Panc1 (cell line): Measurements from ENCODE around the gene GNG4. TPM values are rescaled to one million over a fixed set of nuclear protein-coding genes. Genes with fewer than 3 reads are reported as not detected.

ENCODE experiments used
- ATAC-seq: fragments of 200-7000 bp; cut with Tn5 transposase; 2 replicates; pipeline ENCODE4 v1.9.1; 2020; ENCODE audit warnings: mild to moderate bottlenecking, moderate library complexity
- BruUV-seq: library from RNA; stranded (reverse); fragments of 400-500 nt; replicated peaks from 2 replicates; lab custom pipeline; 2021; lab: Mats Ljungman, UMichigan
- CTCF ChIA-PET: fragments of 300-600 bp; sonication (Branson Sonifier 250); formaldehyde crosslinking; loops from one replicate; lab custom pipeline; 2022; ENCODE audit warnings: antibody characterized with exemption; lab: Charles Lee
- POLR2A ChIA-PET: fragments of 300-600 bp; sonication (Branson Sonifier 250); formaldehyde crosslinking; loops from one replicate; lab custom pipeline; 2022; ENCODE audit warnings: antibody characterized with exemption; lab: Charles Lee
- DNase-seq: peaks from one replicate; pipeline ENCODE4 v3.0.0-alpha.2; 2010; ENCODE audit warnings: low read depth, low spot score
- H3K27ac ChIP-seq: 2 replicates; pipeline ENCODE4 v1.5.1; 2011; ENCODE audit warnings: mild to moderate bottlenecking, low read length, inconsistent platforms
- H3K27me3 ChIP-seq: fragments of 200-500 bp; sonication (Bioruptor generic); 2 replicates; pipeline ENCODE4 v1.6.0; 2014; ENCODE audit warnings: low read length, inconsistent platforms; ENCODE audit not compliant: control insufficient read depth, insufficient read depth
- H3K36me3 ChIP-seq: fragments of 200-500 bp; sonication (Bioruptor generic); 2 replicates; pipeline ENCODE4 v1.5.1; 2014; ENCODE audit warnings: inconsistent platforms, mild to moderate bottlenecking, low read length, moderate library complexity; ENCODE audit not compliant: control insufficient read depth, insufficient read depth
- H3K4me1 ChIP-seq: 2 replicates; pipeline ENCODE4 v1.5.1; 2011; ENCODE audit warnings: inconsistent platforms, mild to moderate bottlenecking, low read length, moderate library complexity; ENCODE audit not compliant: control insufficient read depth, insufficient read depth
- H3K4me3 ChIP-seq, 2 experiments: 2 replicates each; pipeline ENCODE4 v1.5.1; 2011 to 2012; ENCODE audit warnings: low read depth in 2 of 2, low read length in 2 of 2, mild to moderate bottlenecking in 2 of 2, inconsistent platforms in 1 of 2, moderate library complexity in 1 of 2
- H3K9me3 ChIP-seq: fragments of 200-500 bp; sonication (Bioruptor generic); 2 replicates; pipeline ENCODE4 v1.5.1; 2014; ENCODE audit warnings: low read depth, mild to moderate bottlenecking, inconsistent platforms, low read length, moderate library complexity; ENCODE audit not compliant: control insufficient read depth, insufficient read depth
- POLR2AphosphoS5 ChIP-seq: IDR thresholded peaks from 2 replicates; pipeline ENCODE4 v1.6.1; 2012; ENCODE audit warnings: mild to moderate bottlenecking, low read depth, low read length, moderate library complexity
- SIN3A ChIP-seq: IDR thresholded peaks from 2 replicates; pipeline ENCODE4 v1.6.1; 2012; ENCODE audit warnings: low read depth, mild to moderate bottlenecking, low read length, moderate library complexity, borderline replicate concordance; ENCODE audit not compliant: insufficient read depth
- TCF7L2 ChIP-seq: IDR thresholded peaks from 2 replicates; pipeline ENCODE4 v1.6.1; 2011; ENCODE audit warnings: mild to moderate bottlenecking, low read depth, low read length, inconsistent platforms
- in situ Hi-C: cut with HindIII; loops from 2 replicates; pipeline ENCODE4 v1.10.0; 2016; ENCODE audit warnings: low sequenced_read_pairs, low pct_unique_long_range_greater_than_20kb
- intact Hi-C: fragments of 100-400 bp; cut with micrococcal nuclease; formaldehyde crosslinking; loops from one replicate; pipeline ENCODE4 v1.10.0; 2022; ENCODE audit not compliant: unreplicated experiment
- total RNA-seq: library from RNA; stranded (reverse); gene quantifications from one replicate; pipeline ENCODE4 v1.2.1, GENCODE V29; 2021; ENCODE audit not compliant: unreplicated experiment
- TF ChIP-seq, protein P1 (sequence below), 2 experiments: IDR thresholded peaks; 2 replicates each; pipeline ENCODE4 v1.6.1; 2011 to 2012; ENCODE audit warnings: low read depth in 2 of 2, control low read depth in 1 of 2, low read length in 1 of 2, mild to moderate bottlenecking in 1 of 2, moderate library complexity in 1 of 2; ENCODE audit not compliant: insufficient read depth in 1 of 2
- TF ChIP-seq, protein P2 (sequence below): fragments of 450-650 bp; IDR thresholded peaks from 2 replicates; pipeline ENCODE4 v1.5.1; 2017; ENCODE audit warnings: mild to moderate bottlenecking

The GNG4 gene
- total RNA-seq, 1 experiment from 2014 or later = 1.1 TPM

DNA sequence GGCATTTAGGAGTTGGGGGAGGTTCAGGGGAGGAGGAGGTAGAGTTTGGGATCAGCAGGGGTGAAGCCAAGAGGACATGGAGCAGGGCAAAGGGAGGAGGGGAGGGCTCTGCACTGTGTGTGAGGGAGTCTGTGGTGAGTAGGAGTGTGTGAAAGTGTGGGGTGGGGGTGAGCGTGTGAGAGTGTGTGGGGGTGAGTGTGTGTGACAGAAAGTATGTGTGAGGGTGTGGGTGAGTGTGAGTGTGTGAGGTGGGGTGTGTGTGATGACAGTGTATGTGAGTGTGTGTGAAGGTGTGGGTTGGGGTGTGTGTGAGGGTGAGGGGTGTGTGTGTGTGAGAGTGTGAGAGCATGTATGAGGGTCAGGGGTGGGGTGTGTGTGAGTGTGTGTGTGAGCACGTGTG is 62.6 kb downstream of the GNG4 start:
- H3K36me3 ChIP-seq = no peaks in the 10 kb centered on the region
- BruUV-seq = no TSS peak
- no peak overlapping the region for H3K4me3 ChIP-seq
- H3K9me3 ChIP-seq = no peaks in the 10 kb centered on the region
- DNase-seq (no peak), ATAC-seq (no peak)
- in situ Hi-C loops (no loop called here), intact Hi-C loops (no loop called here)
- CTCF ChIA-PET = no interaction called here
- peaks cover 7% of the 10 kb centered on the region; the same call in 1 of the 2 replicates for H3K27me3 ChIP-seq
- H3K4me1 ChIP-seq = no peaks in the 10 kb centered on the region
- H3K27ac ChIP-seq = no peak overlapping the region
- TF ChIP-seq, protein P1, sequence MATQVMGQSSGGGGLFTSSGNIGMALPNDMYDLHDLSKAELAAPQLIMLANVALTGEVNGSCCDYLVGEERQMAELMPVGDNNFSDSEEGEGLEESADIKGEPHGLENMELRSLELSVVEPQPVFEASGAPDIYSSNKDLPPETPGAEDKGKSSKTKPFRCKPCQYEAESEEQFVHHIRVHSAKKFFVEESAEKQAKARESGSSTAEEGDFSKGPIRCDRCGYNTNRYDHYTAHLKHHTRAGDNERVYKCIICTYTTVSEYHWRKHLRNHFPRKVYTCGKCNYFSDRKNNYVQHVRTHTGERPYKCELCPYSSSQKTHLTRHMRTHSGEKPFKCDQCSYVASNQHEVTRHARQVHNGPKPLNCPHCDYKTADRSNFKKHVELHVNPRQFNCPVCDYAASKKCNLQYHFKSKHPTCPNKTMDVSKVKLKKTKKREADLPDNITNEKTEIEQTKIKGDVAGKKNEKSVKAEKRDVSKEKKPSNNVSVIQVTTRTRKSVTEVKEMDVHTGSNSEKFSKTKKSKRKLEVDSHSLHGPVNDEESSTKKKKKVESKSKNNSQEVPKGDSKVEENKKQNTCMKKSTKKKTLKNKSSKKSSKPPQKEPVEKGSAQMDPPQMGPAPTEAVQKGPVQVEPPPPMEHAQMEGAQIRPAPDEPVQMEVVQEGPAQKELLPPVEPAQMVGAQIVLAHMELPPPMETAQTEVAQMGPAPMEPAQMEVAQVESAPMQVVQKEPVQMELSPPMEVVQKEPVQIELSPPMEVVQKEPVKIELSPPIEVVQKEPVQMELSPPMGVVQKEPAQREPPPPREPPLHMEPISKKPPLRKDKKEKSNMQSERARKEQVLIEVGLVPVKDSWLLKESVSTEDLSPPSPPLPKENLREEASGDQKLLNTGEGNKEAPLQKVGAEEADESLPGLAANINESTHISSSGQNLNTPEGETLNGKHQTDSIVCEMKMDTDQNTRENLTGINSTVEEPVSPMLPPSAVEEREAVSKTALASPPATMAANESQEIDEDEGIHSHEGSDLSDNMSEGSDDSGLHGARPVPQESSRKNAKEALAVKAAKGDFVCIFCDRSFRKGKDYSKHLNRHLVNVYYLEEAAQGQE (IDR thresholded peaks at IDR 0.05; ENCODE audit: insufficient read depth in 1 of 2, low read depth in 2 of 2, low read length in 1 of 2) = no peak
- no peak for TF ChIP-seq POLR2AphosphoS5
- POLR2A ChIA-PET = no interaction called here

DNA sequence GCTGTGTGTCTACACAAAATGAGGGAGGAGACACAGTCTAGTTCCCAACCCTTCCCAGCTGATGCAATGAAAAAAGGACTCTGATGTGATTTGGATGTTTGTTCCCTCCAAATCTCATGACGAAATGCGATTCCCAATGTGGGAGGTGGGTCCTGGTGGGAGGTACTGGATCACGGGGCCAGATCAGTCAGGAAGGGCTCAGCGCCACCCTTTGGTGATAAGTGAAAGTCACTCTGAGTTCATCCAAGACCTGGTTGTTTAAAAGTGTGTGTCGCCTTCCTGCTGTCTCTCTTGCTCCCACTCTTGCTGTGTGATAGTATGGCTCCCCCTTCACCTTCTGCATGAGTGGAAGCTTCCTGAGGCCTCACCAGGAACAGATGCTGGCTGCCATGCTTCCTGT is 63.2 kb downstream of the GNG4 start:
- ATAC-seq (no peak), DNase-seq (no peak)
- in situ Hi-C loops = no loop called here
- peaks cover 7% of the 10 kb centered on the region; the same call in 1 of the 2 replicates for H3K27me3 ChIP-seq
- H3K4me3 ChIP-seq = no peak overlapping the region
- BruUV-seq = no TSS peak
- no peaks in the 10 kb centered on the region for H3K4me1 ChIP-seq
- no peak overlapping the region for H3K27ac ChIP-seq
- no peaks in the 10 kb centered on the region for H3K9me3 ChIP-seq
- ChIA-PET CTCF (no interaction called here), POLR2A (interaction anchor here (0.7 kb wide), 1 partner anchor 1370 kb away, joined by 4 read pairs; no protein-coding TSS in a partner anchor)
- intact Hi-C loops = no loop called here
- no peak for TF ChIP-seq SIN3A
- TF ChIP-seq TCF7L2 = no peak
- TF ChIP-seq, protein P1 (IDR thresholded peaks at IDR 0.05; ENCODE audit: insufficient read depth in 1 of 2, low read depth in 2 of 2, low read length in 1 of 2) = no peak
- TF ChIP-seq POLR2AphosphoS5 = no peak
- TF ChIP-seq, protein P2, sequence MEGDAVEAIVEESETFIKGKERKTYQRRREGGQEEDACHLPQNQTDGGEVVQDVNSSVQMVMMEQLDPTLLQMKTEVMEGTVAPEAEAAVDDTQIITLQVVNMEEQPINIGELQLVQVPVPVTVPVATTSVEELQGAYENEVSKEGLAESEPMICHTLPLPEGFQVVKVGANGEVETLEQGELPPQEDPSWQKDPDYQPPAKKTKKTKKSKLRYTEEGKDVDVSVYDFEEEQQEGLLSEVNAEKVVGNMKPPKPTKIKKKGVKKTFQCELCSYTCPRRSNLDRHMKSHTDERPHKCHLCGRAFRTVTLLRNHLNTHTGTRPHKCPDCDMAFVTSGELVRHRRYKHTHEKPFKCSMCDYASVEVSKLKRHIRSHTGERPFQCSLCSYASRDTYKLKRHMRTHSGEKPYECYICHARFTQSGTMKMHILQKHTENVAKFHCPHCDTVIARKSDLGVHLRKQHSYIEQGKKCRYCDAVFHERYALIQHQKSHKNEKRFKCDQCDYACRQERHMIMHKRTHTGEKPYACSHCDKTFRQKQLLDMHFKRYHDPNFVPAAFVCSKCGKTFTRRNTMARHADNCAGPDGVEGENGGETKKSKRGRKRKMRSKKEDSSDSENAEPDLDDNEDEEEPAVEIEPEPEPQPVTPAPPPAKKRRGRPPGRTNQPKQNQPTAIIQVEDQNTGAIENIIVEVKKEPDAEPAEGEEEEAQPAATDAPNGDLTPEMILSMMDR = no peak
- no peaks in the 10 kb centered on the region for H3K36me3 ChIP-seq
